GM21515 (cell line): Measurements from ENCODE around the gene GRK7.
A peak's percentile ranks its signal among the peaks of the same experiment; 100 is the strongest.

Experiments
- ATAC-seq: cut with Tn5 transposase; IDR thresholded peaks from one replicate; pipeline ENCODE4 v1.9.1; 2021; ENCODE audit not compliant: unreplicated experiment

Gene GRK7, protein sequence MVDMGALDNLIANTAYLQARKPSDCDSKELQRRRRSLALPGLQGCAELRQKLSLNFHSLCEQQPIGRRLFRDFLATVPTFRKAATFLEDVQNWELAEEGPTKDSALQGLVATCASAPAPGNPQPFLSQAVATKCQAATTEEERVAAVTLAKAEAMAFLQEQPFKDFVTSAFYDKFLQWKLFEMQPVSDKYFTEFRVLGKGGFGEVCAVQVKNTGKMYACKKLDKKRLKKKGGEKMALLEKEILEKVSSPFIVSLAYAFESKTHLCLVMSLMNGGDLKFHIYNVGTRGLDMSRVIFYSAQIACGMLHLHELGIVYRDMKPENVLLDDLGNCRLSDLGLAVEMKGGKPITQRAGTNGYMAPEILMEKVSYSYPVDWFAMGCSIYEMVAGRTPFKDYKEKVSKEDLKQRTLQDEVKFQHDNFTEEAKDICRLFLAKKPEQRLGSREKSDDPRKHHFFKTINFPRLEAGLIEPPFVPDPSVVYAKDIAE (N-terminal part only)

DNA sequence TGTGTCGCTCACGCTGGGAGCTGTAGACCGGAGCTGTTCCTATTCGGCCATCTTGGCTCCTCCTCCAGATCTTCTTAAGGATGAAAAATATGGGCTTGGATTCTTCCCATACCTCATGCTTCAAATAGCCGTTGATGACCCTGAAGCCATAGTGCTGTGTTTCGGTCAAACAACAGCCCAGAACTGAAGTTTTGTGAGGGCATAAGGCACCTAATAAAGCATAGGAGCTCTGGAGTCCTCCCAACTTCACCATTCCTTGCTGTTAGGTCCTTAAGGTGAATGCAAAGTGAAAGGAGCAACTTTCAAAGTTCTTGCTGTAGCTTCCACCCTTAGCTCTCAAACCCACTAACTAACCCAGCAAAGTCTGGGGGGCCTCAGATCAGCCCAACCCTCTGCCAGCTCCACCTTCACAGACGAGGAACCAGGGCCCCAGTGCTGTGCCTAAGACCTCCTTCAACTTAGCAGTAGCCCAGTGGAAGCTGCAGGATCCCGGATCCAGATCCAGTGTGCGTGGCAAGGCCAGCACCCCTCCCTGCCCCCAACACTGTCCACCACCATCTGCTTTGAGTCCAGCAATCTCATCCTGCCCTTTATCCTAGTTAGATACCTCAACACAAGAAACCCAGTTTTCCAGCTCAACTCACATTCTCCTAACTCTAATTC lies at the start of gene GRK7:
Gene GRK7, plus strand, starts transcription at position 321 of the 663 bp plus-strand sequence. CDS start 14,877 bp downstream, outside the sequence.
- ATAC-seq = no peak

DNA sequence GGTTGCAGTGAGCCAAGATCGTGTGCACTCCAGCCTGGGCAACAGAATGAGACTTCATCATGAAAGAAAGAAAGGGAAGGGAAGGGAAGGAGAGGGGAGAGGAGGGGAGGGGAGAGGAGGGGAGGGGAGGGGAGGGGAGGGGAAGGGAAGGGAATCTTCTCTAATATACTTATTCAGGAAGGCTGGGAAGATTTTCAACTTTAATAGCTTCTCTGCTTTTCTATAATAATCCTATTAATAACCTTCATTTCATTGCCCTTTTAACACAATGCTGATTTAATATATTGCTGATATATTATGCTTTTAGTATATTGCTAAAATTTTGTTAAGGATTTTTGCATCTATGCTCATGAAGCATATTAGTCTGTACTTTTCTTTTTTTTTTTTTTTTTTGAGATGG lies 48.5 kb upstream of the GRK7 start:
- ATAC-seq = no peak

DNA sequence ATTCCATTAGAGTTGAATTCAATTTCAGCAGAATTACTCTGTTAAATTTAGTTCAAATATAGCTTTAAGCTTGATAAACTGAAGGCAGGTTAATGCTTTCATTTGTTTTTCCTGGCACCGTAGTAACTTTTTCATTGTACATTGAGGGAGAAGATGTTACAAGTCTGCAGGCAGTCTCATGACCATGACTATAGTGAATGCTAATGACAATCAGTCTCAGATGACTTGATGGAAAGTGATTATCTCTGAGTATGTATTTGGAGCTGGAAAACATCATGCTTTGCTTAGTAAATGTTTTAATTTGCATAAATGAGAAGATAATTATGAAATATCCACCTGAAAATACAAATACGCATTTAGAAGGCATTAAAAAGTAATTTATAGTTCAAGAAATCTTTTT lies 41.1 kb upstream of the GRK7 start:
- ATAC-seq = no peak

DNA sequence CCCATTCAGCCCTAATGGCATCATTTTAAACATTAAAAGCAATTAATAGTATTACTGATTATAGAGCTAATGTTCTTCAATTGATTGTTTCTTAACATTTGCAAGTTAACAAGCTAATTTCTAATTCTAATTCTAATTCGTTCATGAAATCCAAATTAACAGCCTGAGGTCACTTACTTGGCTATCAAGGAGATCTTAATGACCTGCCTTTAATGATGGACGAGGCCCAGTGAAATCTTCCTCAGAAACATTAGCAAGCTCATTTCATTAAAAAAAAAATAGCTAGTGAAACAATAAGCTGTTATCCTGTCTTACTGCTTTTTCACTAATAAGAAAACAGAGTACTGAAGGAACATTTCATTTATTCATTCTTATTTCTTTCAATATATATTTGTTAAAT lies 40.6 kb upstream of the GRK7 start:
- no peak for ATAC-seq

DNA sequence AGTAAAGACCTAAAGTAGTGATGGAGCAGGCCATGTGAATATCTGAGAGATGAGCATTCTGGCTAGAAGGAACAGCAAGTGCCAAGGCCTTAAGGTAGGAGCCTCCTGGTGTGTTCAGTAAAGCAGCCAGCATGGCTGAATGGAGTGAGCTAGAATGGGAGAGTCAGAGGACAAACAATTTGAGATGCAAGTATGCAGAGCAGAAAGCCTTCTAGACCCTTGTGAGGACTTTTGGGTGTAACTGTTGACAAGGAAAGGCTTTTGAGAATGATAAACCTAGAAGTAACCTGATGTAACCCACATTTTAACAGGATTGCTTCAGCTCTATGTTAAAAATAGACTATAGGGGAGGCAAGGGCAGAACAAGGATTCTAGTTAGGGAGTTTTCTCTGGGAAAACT lies 40.0 kb upstream of the GRK7 start:
- no peak for ATAC-seq

DNA sequence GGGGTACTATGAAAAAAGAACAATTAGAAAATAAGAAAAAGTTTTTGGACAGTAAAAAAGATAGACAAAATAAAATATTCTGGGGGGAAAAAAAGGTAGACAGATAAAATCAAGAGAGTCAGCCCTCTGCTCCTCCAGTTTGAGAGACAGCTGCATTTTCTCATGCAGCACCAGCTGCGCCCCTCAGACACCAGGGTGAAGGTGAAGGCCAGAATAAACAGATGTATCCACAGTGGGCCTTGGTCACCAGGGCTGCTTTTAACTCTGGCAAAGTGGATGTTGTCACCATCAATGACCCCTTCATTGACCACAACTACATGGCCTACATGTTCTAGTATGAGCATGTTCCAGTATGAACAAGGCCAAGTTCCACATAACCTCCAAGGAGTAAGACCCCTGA lies 39.0 kb upstream of the GRK7 start:
- ATAC-seq = no peak

DNA sequence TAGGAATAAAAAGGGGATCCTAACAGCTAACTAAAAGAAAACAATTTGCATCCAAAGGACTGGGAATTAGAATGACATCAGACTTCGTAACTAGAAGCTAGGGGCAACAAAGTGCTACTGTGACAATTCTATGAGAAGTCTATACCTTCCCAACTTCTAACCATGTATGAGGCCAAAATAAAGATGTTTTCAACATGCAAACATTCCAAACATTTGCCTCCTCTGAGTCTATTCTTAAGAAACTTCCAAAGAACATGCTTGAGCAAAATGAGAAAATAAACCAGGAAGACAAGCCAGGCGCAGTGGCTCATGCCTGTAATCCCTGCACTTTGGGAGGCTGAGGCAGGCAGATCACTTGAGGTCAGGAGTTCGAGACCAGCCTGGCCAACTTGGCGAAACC lies 38.2 kb upstream of the GRK7 start:
- no peak for ATAC-seq

DNA sequence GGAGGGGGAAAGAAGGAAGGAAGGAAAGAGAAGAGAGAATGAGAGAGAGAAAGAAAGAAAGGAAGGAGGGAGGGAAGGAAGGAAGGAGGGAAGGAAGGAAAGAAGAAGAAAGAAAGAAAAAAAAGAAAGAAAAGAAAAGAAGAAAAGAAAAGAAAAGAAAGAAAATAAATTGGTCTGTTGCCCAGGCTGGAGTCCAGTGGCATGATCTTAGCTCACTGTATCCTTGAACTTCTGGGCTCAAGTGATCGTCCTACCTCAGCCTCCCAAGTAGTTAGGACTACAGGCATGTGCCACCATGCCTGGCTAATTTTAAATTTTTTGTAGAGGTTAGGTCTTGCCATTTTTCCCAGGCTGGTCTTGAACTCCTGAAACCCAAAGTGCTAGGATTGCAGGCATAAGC lies 36.7 kb upstream of the GRK7 start:
- no peak for ATAC-seq

DNA sequence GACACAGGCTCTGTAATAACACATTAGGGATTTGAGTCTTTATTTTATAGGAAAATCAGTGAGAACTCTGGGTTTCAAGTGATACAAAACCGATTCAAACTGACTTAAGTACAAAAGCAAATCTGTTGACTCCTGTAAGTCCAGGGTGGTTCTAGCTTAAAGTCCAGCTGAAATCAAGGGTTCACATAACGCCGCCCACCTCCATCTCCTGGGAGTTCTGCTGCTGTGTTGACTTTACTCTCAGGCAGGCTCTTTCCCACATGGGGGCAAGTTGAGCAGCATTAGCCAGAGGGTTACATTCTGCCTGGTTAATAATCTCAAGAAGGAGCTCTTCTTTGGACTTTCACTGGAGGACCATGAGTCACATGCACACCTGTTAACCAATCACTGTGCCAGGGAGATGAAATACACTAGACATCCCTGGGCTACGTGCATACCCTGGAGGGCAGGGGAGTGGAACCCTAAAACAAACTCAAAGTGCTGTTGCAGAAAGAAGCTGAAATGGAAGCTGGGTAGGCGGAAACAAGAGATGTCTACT lies 34.8 kb upstream of the GRK7 start:
- ATAC-seq = no peak

DNA sequence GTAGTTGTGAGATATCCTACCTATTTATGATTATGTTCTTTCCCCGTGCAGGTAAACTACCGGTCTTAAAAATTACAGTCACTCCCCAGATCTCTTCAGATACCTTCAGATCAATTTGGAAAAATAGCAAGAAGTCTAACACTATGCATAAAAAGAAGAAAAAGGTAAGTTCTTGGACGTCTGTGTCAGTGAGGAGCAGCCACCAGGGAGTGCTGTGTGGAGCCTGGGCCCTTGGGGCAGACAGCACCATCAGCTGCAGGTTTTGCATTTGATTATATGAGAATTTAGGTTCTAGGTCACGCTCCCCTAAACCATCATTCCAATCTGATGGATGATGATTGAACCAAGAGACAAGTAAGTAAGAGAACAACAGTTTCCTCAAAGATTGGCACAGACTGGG lies 34.0 kb upstream of the GRK7 start:
- no peak for ATAC-seq

DNA sequence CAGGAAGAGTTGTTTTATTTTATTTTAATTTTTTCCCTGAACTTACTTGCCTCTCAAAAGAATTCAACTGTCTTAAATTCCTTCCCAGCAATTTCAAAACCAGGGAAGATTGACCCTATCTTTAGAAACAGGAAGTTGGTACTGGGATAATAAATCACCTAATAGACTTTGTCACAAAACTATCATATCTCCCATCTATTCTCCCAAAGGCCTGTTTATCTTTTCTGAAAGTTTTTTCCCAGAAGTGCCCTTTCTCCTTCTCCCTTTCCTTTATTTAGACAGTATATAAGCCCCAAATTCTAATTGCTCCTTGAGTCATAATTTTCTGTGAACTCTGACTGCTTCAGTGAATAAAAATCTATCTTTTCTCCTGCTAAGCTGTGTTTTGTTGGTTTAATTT lies 28.0 kb upstream of the GRK7 start:
- no peak for ATAC-seq

DNA sequence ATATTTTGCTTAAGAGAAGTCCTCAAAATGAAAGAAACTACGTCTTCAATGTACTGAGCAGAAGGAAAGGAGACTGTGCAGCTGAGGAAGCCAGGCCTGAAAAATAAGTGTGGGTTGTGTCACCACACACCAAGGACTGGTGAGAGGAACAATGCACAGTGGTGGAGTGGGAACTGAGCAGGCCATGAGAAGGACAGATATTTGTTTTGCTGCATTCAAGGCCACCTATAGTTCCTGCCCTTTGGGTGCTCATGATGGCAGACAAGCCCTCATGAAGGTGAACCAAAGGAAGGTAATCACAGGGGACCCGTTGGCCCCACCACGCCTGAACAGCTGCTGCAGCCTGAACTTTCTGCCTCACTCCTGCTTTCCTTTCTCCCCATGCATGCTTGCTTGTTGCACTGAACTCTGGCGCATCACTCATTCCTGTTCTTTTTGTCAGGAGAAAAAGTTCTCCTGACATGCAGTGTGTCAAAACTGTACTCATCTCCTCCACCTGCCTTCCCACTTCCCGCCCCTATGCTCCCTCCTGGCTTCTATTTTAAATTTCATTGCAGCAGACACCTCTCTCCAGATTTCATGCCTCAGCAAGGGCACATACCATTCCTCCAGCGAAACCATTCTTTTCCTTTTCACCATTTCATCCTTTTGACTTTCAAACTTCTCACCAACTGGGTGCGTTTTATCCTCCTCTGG lies 27.3 kb upstream of the GRK7 start:
- no peak for ATAC-seq

DNA sequence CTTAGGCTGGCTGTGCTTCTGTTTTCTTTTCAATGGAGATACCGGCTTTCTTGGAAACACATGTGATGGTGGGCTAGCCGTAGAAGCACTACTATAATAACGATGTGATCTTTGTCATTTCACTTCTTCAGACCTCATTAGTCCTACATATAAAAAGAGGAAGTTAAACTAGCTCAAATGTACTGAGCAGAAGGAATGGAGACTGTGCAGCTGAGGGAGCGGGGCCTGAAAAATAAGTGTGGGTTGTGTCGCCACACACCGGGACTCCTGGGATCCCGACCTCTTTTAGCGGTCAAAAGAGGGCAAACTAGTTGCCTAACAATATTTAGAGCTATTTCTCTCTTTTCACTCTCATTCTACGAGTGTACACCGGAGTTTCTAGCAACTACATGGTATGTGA lies 26.1 kb upstream of the GRK7 start:
- ATAC-seq = no peak

DNA sequence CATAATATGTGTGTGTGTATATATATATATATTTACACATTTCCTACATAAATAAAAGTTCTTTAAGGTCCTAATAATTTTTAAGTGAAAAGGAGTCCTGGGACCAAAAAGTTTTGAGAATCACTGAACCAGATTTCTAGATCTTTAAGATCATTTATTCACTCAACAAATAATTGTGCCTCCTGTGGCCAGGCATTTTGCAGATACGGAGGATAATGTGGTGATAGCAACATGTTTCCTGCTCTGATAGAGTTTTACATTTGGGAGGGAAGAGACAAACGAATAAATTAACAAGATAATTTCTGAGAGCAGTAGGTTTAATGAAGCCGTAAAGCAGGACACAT lies 25.6 kb upstream of the GRK7 start:
- ATAC-seq = no peak

DNA sequence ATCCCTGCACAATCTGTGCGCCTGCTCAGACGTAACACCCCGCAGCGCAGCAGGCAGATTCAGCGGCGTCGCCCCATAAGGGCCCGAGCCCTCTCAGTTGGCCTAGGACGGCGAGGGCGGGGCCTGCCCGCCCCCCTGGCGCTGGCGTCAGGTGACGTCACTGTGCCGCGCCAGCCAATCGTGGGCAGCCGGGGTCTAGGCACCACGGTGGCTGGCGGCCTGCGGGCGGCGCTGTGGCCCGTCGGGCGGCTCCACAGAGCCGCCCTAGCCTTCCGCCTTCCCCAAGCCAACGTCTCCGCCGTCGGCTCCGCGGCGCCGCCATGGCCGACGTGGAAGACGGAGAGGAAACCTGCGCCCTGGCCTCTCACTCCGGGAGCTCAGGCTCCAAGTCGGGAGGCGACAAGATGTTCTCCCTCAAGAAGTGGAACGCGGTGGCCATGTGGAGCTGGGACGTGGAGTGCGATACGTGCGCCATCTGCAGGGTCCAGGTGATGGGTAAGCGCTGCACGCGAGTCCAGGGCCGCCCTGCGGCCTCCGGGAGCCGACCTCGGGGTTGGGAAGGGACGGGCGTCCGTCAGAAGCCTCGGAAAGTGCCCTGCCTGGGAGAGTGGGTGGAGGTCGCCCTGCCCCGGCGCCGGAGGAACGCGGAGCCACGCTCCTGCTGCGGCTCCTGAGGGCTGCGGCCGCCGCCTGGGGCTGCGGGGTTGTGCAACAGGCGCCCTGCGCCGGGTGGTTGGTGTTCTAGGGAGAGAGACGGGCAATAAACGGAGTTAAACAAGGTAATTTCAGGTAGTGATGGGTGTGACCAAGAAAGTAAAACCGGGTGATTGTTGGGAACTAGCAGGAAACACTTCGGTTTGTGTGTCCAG lies 25.0 kb upstream of the GRK7 start, which contains the start of gene RNF7:
Gene RNF7, plus strand, starts transcription at position 277 of the 869 bp plus-strand sequence. Its CDS starts 44 bp downstream, at position 321.
- peak; percentile 90 for ATAC-seq

DNA sequence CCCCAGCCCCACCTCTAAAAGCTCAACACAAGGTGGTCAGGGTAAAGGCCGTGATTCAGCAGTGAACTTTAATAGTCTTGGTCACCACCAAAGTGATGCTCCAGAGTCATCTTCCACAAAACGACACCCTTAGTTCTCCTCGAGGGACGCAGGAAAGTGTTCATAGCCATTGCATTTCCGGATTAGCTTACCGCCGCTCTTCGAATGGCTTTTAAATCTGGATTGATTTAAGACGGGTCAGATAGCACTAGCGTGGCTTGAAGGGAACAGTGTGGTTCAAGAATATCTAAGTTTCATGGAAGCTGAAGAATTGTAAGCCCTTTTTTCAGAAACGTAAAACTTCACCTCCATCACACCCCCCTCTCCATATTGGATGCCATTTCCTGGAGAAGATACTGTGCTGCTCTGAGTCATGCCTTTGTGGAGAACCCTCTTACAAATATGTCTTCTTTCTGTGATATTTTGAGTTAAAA lies 24.3 kb upstream of the GRK7 start:
- ATAC-seq = no peak

DNA sequence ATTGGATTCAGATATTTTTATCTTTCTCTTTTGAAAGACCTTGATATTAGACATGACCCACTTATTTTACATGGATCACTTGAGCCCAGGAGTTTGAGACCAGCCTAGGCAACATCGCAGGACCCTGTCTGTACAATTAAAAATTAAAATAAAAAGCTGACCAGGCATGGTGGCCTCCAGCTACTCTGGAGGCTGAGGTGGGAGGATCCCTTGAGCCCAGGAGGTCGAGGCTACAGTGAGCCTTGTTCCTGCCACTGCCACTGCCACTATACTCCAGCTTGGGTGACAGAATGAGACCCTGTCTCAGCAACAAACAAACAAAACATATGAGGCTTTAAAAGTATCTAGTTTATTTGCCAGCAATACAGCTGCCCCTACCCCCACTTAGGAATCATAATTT lies 23.5 kb upstream of the GRK7 start:
- no peak for ATAC-seq

DNA sequence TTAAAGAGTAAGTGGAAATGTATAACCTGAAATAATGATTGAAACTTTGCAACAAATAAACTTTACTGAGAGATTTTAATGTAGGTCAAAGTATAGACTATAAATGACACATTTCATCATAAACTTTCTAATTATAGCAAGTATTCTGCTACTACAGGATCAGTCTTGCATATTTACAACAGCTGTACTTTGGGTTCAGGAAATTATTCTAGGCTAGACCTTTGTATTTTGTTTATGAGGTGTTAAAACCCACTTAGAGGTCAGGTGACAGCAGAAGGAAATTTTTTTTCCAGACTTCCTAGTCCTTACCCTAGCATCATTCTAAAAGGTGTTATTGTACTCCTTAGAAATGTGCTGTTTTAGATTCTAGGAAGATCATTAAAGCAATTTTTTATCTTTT lies 22.9 kb upstream of the GRK7 start:
- no peak for ATAC-seq

DNA sequence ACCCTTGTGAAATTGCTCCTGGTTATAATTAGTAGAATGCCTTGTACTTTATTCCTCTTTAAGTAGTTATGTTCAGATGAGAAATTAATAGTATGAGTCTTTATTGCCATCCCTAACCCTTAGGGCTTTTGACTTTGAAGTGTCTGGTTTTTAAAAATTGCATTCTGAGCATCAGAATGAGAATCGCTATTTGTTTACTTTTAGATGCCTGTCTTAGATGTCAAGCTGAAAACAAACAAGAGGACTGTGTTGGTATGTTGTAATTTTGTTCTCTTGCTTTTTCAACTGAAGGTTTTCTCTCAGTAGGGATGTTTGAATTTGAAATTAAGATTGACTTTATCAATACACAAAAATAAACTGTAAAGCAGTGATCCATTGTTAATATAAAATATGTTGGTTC lies 19.9 kb upstream of the GRK7 start:
- no peak for ATAC-seq

DNA sequence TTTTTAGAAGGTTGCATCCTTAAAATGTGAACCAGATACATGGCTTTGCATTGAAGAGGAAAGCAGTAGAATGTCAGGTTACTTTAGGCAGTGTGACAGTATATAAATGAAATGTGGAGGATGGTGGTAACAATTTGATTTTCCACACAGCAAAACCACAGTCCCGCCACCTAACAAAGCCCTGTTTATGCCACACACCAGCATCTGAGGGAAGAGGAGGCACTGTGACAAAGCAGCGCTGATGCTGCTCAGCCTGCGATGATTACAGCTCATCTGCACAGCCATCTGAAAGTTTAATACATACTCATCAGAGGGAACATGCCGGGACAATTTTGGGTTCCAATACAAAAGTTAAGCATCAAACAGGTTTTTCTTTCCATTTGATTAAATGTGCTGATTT lies 16.2 kb upstream of the GRK7 start:
- ATAC-seq = no peak

DNA sequence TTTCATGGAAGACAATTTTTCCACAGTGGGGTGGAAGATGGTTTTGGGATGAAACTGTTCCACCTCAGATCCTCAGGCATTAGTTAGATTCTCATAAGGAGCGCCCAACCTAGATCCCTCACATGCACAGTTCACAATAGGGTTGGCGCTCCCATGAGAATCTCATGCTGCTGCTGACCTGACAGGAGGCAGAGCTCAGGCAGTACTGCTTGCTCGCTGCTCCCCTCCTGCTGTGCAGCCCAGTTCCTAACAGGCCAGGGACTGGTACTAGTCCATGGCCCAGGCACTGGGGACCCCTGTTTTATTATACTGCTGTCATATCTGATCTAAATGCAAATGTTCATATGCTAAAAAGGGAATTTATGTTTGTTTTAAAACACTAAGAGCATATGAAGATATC lies 9.8 kb upstream of the GRK7 start:
- ATAC-seq = no peak
